ENCODE results near the gene JMJD8.

Gene JMJD8

GRCh38 chr16:660459-661183 lies 23.5 kb downstream of the JMJD8 start:
- DNase-seq: peak in 4 of 5 experiments; percentile 49 to 70 (median 57)

GRCh38 chr16:660132-660458 lies 24.0 kb downstream of the JMJD8 start:
- DNase-seq: no peak

GRCh38 chr16:659618-660017 lies 24.5 kb downstream of the JMJD8 start:
- no peak for DNase-seq

- no peak for DNase-seq
These were observed 25.2 kb downstream of the JMJD8 start for GRCh38 chr16:658679-659571.

- no peak for DNase-seq
These were observed 26.6 kb downstream of the JMJD8 start for GRCh38 chr16:657487-657886.

GRCh38 chr16:654034-654433 lies 30.1 kb downstream of the JMJD8 start:
- no peak for DNase-seq

- DNase-seq: no peak
These were observed 31.5 kb downstream of the JMJD8 start for GRCh38 chr16:652454-653305.

GRCh38 chr16:651844-652243 lies 32.3 kb downstream of the JMJD8 start:
- no peak for DNase-seq

- DNase-seq: peak in 1 of 5 experiments; percentile 22
These were observed 34.5 kb downstream of the JMJD8 start for GRCh38 chr16:649631-650030.

- peak; percentile 83 to 94 (median 86) for DNase-seq
These were observed 35.1 kb downstream of the JMJD8 start, which contains the start of gene WDR90 for GRCh38 chr16:648781-649589. TSS of gene WDR90 (plus strand) at chr16:649365. CDS start at chr16:649417, 52 bp downstream.

GRCh38 chr16:648071-648780 lies 35.9 kb downstream of the JMJD8 start:
- DNase-seq: peak in 2 of 5 experiments; percentile 31 to 56

- no peak for DNase-seq
These were observed 36.8 kb downstream of the JMJD8 start for GRCh38 chr16:647173-647902.

GRCh38 chr16:646679-647172 lies 37.4 kb downstream of the JMJD8 start:
- DNase-seq: no peak

- DNase-seq: no peak
These were observed 38.1 kb downstream of the JMJD8 start for GRCh38 chr16:645852-646678.

GRCh38 chr16:644556-644955 lies 39.6 kb downstream of the JMJD8 start:
- DNase-seq: no peak

- no peak for DNase-seq
These were observed 41.1 kb downstream of the JMJD8 start for GRCh38 chr16:643050-643368.

- peak in 1 of 5 experiments; percentile 40 for DNase-seq
These were observed 41.7 kb downstream of the JMJD8 start for GRCh38 chr16:642189-643049.
